Measurements from ENCODE around the gene EHMT2. TPM values are rescaled to one million over a fixed set of nuclear protein-coding genes. Genes with fewer than 3 reads are reported as not detected.

The EHMT2 gene
- total and polyA plus RNA-seq, 2 of the 4 experiments (the other 2 are of a cell fraction): 38.0 to 51.2 TPM

GRCh38 chr6:31901953-31902643, 4.6 kb upstream of the EHMT2 start, which contains the start of gene ZBTB12:
Gene ZBTB12, minus strand, starts transcription at chr6:31902086. Its CDS starts 781 bp downstream, at chr6:31901305.
- 0 out of 2 replicates have a peak within 1 kb of the TSS, but pooled peaks have one; percentile 45 for H2BK20ac ChIP-seq (ENCODE audit: low read depth, low read length)
- H3K56ac ChIP-seq (ENCODE audit: extremely low read depth, insufficient read depth, low read length): peak within 1 kb of the TSS; percentile 67
- peaks cover 10% of the 10 kb centered on the region for H3K4me1 ChIP-seq (ENCODE audit: control insufficient read depth, insufficient read depth, low read length)
- H2AK5ac ChIP-seq (ENCODE audit: low read depth, low read length): peak within 1 kb of the TSS; percentile 86
- peak within 1 kb of the TSS; percentile 80; the same call in 1 of the 2 replicates for H3K23ac ChIP-seq (ENCODE audit: low read depth, low read length)
- intact Hi-C loops (cut with micrococcal nuclease): loop anchor here (1.0 to 5.0 kb wide), 3 partner anchors 50 to 250 kb away; partner anchors contain the start of genes PPT2 and PRRT1
- in situ Hi-C loops (cut with MboI; ENCODE audit: low sequenced_read_pairs): no loop called here
- peak within 1 kb of the TSS; percentile 58 for H3K4me3 ChIP-seq (ENCODE audit: insufficient read depth, low read depth, low read length)
- peak; percentile 39 for TF ChIP-seq RCOR1 (IDR thresholded peaks at IDR 0.05; ENCODE audit: insufficient replicate concordance, low read length)
- peak; percentile 90 for TF ChIP-seq BHLHE40 (IDR thresholded peaks at IDR 0.05; ENCODE audit: low read depth, low read length)
- TF ChIP-seq RAD21 (IDR thresholded peaks at IDR 0.05; ENCODE audit: low read length): peak; percentile 71
- peak; percentile 22; the same call in 1 of the 2 replicates for TF ChIP-seq SMC3 (IDR thresholded peaks at IDR 0.05; ENCODE audit: low read depth, low read length)
- TF ChIP-seq NFE2L2 (IDR thresholded peaks at IDR 0.05; ENCODE audit: low read depth, low read length): no peak
- TF ChIP-seq MXI1 (IDR thresholded peaks at IDR 0.05; ENCODE audit: borderline replicate concordance, low read depth, low read length): no peak
- TF ChIP-seq CTCF (conservative IDR thresholded peaks at IDR 0.05; ENCODE audit: low read depth, low read length): peak; percentile 13; the same call in 1 of the 2 replicates
- peak; percentile 89 for TF ChIP-seq MAZ (IDR thresholded peaks at IDR 0.05; ENCODE audit: borderline replicate concordance, low read depth, low read length)
- H3K9me3 ChIP-seq (ENCODE audit: control insufficient read depth, insufficient read depth, low read length): no peaks in the 10 kb centered on the region
- H3K27ac ChIP-seq (ENCODE audit: insufficient read depth, low read length): peak within 1 kb of the TSS; percentile 69
- peaks cover 9% of the 10 kb centered on the region; the same call in 1 of the 2 replicates for H3K9me1 ChIP-seq (ENCODE audit: insufficient read depth, low read length)
- 0 out of 2 replicates have a peak, but pooled peaks cover 3% of the 10 kb centered on the region for H3K36me3 ChIP-seq (ENCODE audit: control insufficient read depth, insufficient read depth, low read length)
- H3K4me2 ChIP-seq (ENCODE audit: low read depth, low read length): peak within 1 kb of the TSS; percentile 79
- peak within 1 kb of the TSS; percentile 52; the same call in 1 of the 2 replicates for H2BK120ac ChIP-seq (ENCODE audit: low read depth, low read length)
- peak within 1 kb of the TSS; percentile 58 for H2BK5ac ChIP-seq (ENCODE audit: low read depth, low read length, poor library complexity, severe bottlenecking)
- BruUV-seq (replicated peaks): no TSS peak
- peak within 1 kb of the TSS; percentile 53 for H4K5ac ChIP-seq (ENCODE audit: low read depth, low read length)
- peak within 1 kb of the TSS; percentile 17; the same call in 1 of the 2 replicates for H3K18ac ChIP-seq (ENCODE audit: low read depth, low read length)
- DNase-seq (peak; percentile 98), ATAC-seq (ENCODE audit: low read depth) (peak; percentile 78)
- 1% methylated on average over 35 of the region's 77 CpGs; no CpG with 5 or more reads in 1 of the 2 experiments for WGBS, 2 experiments (ENCODE audit: extremely low coverage in 2 of 2, insufficient read length in 1 of 2)
- H4K91ac ChIP-seq (ENCODE audit: insufficient read depth, low read depth, low read length): peak within 1 kb of the TSS; percentile 84
- H2BK15ac ChIP-seq (ENCODE audit: low read depth, low read length): peak within 1 kb of the TSS; percentile 51; the same call in 2 of the 3 replicates
- ChIA-PET POLR2A (ENCODE audit: unreplicated experiment) (interaction anchor here (1.3 kb wide), 1 partner anchor 69 kb away, joined by 3 read pairs; no protein-coding TSS in a partner anchor), CTCF (interaction anchor here (0.7 kb wide), 1 partner anchor 50 kb away, joined by 4 read pairs; no protein-coding TSS in a partner anchor)
- peak within 1 kb of the TSS; percentile 75 for H2AK9ac ChIP-seq (replicated peaks; ENCODE audit: low read depth, low read length, poor library complexity)
- peak within 1 kb of the TSS; percentile 53 for H3K4ac ChIP-seq (ENCODE audit: low read depth, low read length)
- peaks cover 11 to 37% of the 10 kb centered on the region in 2 experiments; a peak in 3 of 4 replicates for H3K79me1 ChIP-seq (ENCODE audit: low read depth in 1 of 2, low read length in 2 of 2)
- dilution Hi-C loops (cut with HindIII; ENCODE audit: low sequenced_read_pairs, unreplicated experiment): no loop called here
- peak within 1 kb of the TSS; percentile 54 for H3K9ac ChIP-seq (ENCODE audit: low read depth, low read length)
- H4K20me1 ChIP-seq (ENCODE audit: insufficient read depth, low read length): peaks cover 3% of the 10 kb centered on the region
- H3K27me3 ChIP-seq (ENCODE audit: control insufficient read depth, insufficient read depth, low read length): no peaks in the 10 kb centered on the region
- H3K14ac ChIP-seq (replicated peaks; ENCODE audit: low read depth, low read length): peak within 1 kb of the TSS; percentile 95
- peak within 1 kb of the TSS; percentile 82 to 92 for H4K8ac ChIP-seq (ENCODE audit: low read depth in 2 of 2, low read length in 2 of 2)
- peak within 1 kb of the TSS; percentile 98 for H2AFZ ChIP-seq (replicated peaks; ENCODE audit: low read length, poor library complexity)
